Testis (tissue), 3 donors: Measurements from ENCODE around the gene CACNA1S. TPM values are rescaled to one million over a fixed set of nuclear protein-coding genes. Genes with fewer than 3 reads are reported as not detected.
A peak's percentile ranks its signal among the peaks of the same experiment; 100 is the strongest.

ENCODE experiments used
- DNase-seq: peaks from one replicate; pipeline ENCODE4 v3.0.0-alpha.2; 2019
- H3K27ac ChIP-seq, 2 donors: fragments of 200-600 bp; sonication (generic); one replicate each; pipeline ENCODE4 v1.5.1; 2019
- H3K27me3 ChIP-seq: fragments of 200-600 bp; sonication (generic); one replicate; pipeline ENCODE4 v1.5.1; 2019
- H3K36me3 ChIP-seq: fragments of 200-600 bp; sonication (generic); one replicate; pipeline ENCODE4 v1.5.1; 2017; ENCODE audit warnings: low read depth; ENCODE audit errors: missing control alignments
- H3K4me1 ChIP-seq: fragments of 200-600 bp; sonication (generic); one replicate; pipeline ENCODE4 v1.5.1; 2019
- H3K4me3 ChIP-seq, 2 donors: fragments of 200-600 bp; sonication (generic); one replicate each; pipeline ENCODE4 v1.5.1; 2017 to 2019
- H3K9me3 ChIP-seq: fragments of 200-600 bp; sonication (generic); one replicate; pipeline ENCODE4 v1.5.1; 2017
- CTCF ChIP-seq, 3 experiments: fragments of 450-650 bp in 2 of 3; fragments of 200-600 bp in 1 of 3; sonication (generic) in 1 of 3; IDR thresholded peaks; one replicate each; pipeline ENCODE4 v1.5.1; 2016 to 2019; ENCODE audit warnings: antibody characterized with exemption in 3 of 3, mild to moderate bottlenecking in 2 of 3, moderate library complexity in 1 of 3
- POLR2A ChIP-seq: fragments of 450-650 bp; IDR thresholded peaks from one replicate; pipeline ENCODE4 v1.6.1; 2017; ENCODE audit warnings: antibody characterized with exemption, mild to moderate bottlenecking, moderate library complexity
- WGBS, 2 donors: methylation state at CpG; one replicate each; pipeline ENCODE4 v1.1.5; 2018; 5-methylcytosine and 5-hydroxymethylcytosine counted together
- intact Hi-C: fragments of 100-400 bp; cut with DNase I; formaldehyde crosslinking; loops from one replicate; pipeline ENCODE4 v1.15.1; 2023; ENCODE audit warnings: low total_unique reads
- polyA plus RNA-seq: library from polyadenylated mRNA; stranded (reverse); fragments of 350-450 nt; fragmentation: Illumina TruSeq; extraction: RNeasy Lipid Tissue Mini Kit (QIAGEN cat#74804); gene quantifications from one replicate; pipeline ENCODE4 v1.2.3, GENCODE V29; 2014; ENCODE audit warnings: low read depth, low replicate concordance; ENCODE audit not compliant: insufficient read depth
- total RNA-seq, 2 donors: library from RNA; depleted of rRNA; stranded (reverse); fragments of >200 nt; gene quantifications; one replicate each; pipeline ENCODE4 v1.2.3, GENCODE V29; 2016

The CACNA1S gene
- total and polyA plus RNA-seq, 3 donors from 2014 or later = 0.08 to 0.87 (median 0.12) TPM

DNA sequence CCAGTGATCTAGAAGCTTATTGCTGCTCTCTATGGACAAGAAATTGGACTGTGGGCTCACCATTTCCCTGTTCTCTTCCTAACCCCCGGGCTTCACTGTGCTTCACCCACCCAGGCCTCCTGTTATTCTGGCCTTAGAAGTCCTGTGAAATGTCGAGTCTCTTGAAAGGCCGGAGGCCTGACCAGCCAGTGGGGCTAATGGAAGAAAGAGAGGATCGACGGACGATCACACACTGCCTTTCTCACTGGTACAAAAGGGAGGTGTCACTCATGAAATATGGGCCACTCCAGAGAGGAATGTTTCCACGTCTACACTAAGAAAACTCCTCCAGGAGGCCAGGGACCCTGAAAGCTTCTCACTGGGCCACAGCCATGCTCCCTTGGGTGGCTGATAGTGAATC, 36.1 kb downstream of the CACNA1S start:
- Histone ChIP-seq H3K27ac (no peak overlapping the region), H3K9me3 (no peaks in the 10 kb centered on the region), H3K4me1 (no peaks in the 10 kb centered on the region), H3K4me3 (no peak overlapping the region), H3K27me3 (no peaks in the 10 kb centered on the region), H3K36me3 (no peaks in the 10 kb centered on the region)
- no peak for TF ChIP-seq POLR2A
- intact Hi-C loops = no loop called here
- no peak for DNase-seq
- WGBS, 2 donors = 73 to 79% methylated on average over 7 of the region's 7 CpGs

DNA sequence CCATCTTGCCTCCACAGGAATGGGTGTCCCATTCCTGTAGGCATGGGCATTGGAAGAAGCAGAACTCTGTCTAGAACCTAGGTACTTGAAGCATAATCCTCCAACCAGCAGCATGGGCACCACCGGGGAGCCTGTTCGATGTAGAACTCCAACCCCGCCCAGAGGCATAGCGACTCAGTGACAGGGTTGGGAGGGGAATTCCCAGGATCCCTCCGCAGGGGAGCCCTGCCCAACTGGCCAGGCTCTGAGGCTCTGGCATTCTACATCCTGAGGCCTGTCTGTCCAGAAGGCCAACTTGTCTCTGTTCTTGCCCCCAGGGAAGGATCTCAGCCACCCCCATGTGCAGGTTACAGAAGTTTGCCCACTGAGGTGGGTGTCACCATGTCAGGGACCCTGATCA, 38.2 kb downstream of the CACNA1S start:
- intact Hi-C loops = no loop called here
- WGBS, 2 donors = 88 to 100% methylated on average over 2 to 5 of the region's 5 CpGs
- Histone ChIP-seq H3K27me3 (no peaks in the 10 kb centered on the region), H3K27ac (no peak overlapping the region), H3K36me3 (no peaks in the 10 kb centered on the region), H3K9me3 (no peaks in the 10 kb centered on the region), H3K4me1 (no peaks in the 10 kb centered on the region), H3K4me3 (no peak overlapping the region)
- TF ChIP-seq POLR2A (no peak), CTCF (IDR thresholded peaks at IDR 0.05) (no peak)
- no peak for DNase-seq

DNA sequence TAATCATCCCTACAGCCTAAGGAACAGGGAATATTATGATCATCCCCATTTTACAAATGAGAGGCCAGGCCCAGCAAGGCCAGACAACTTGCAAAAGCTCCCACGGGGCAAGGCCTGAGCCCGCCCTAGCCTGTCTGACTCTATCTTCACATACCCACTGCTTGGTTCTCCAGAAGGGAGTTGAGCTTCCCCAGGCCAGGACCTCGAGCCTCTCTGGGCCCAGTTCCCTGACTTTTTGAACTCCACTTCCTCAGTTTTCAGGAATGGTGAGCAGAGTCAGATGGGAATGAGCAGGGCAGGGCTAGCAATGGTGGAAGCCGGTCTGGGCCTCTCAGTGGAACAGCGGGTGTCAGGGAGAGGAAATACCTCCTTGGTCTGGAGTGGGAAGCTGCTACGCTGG, 39.3 kb downstream of the CACNA1S start:
- DNase-seq = peak; percentile 20
- WGBS, 2 donors = 70 to 84% methylated on average over 5 to 6 of the region's 6 CpGs
- no peaks in the 10 kb centered on the region for H3K9me3 ChIP-seq
- no peaks in the 10 kb centered on the region for H3K36me3 ChIP-seq
- H3K27ac ChIP-seq = no peak overlapping the region
- intact Hi-C loops = no loop called here
- no peaks in the 10 kb centered on the region for H3K27me3 ChIP-seq
- H3K4me1 ChIP-seq = no peaks in the 10 kb centered on the region
- H3K4me3 ChIP-seq = no peak overlapping the region
- TF ChIP-seq POLR2A (no peak), CTCF (IDR thresholded peaks at IDR 0.05) (no peak)

GRCh38 chr1:201072149-201072548, 40.1 kb downstream of the CACNA1S start:
- WGBS, 2 donors = 81 to 92% methylated on average over 5 of the region's 5 CpGs
- H3K4me1 ChIP-seq = no peaks in the 10 kb centered on the region
- no peak for TF ChIP-seq CTCF (IDR thresholded peaks at IDR 0.05)
- no peak for TF ChIP-seq POLR2A
- no peaks in the 10 kb centered on the region for H3K36me3 ChIP-seq
- intact Hi-C loops = no loop called here
- H3K9me3 ChIP-seq = no peaks in the 10 kb centered on the region
- no peak overlapping the region for H3K27ac ChIP-seq
- no peaks in the 10 kb centered on the region for H3K27me3 ChIP-seq
- no peak overlapping the region for H3K4me3 ChIP-seq
- DNase-seq = no peak

DNA sequence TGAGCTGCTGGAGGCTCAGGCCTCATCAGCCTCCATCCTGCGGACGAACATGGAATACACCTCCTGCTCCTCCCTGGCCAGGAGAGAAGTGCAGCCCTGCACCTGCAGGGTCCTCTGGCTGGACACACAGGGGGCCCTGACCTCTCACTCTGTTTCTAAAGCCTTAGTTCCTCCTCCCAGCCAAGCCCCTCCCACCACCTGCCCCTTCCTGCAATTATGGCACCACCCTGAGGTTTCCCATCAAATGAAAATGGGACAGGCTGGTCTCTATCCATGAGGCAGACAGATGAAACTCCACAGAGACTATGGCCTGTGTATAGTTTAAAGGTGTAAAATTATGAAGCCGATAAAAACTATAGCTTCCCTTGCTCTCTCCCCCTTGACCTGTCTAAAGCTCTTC, 42.6 kb downstream of the CACNA1S start:
- 93 to 96% methylated on average over 3 of the region's 3 CpGs for WGBS, 2 donors
- H3K4me3 ChIP-seq = no peak overlapping the region
- H3K9me3 ChIP-seq = no peaks in the 10 kb centered on the region
- H3K36me3 ChIP-seq = no peaks in the 10 kb centered on the region
- DNase-seq = no peak
- TF ChIP-seq CTCF (IDR thresholded peaks at IDR 0.05) (no peak), POLR2A (no peak)
- H3K4me1 ChIP-seq = no peaks in the 10 kb centered on the region
- intact Hi-C loops = no loop called here
- no peaks in the 10 kb centered on the region for H3K27me3 ChIP-seq
- no peak overlapping the region for H3K27ac ChIP-seq
